ENCODE results near the gene HOTAIR.

Gene HOTAIR

GRCh38 chr12:53929527-53929926, 45.2 kb downstream of the HOTAIR start:
- no peak overlapping the region for H3K27ac Mint-ChIP-seq
- peaks cover 100% of the 10 kb centered on the region for H3K27me3 Mint-ChIP-seq (ENCODE audit: low read depth)
- H3K36me3 Mint-ChIP-seq (ENCODE audit: low read depth) = no peaks in the 10 kb centered on the region
- no peak overlapping the region for H3K4me3 Mint-ChIP-seq
- TF ChIP-seq CTCF (IDR thresholded peaks at IDR 0.05; ENCODE audit: unreplicated experiment in 3 of 3) = no peak
- no peaks in the 10 kb centered on the region for H3K4me1 Mint-ChIP-seq
- H3K9me3 Mint-ChIP-seq = peaks cover 21% of the 10 kb centered on the region

GRCh38 chr12:53928054-53928835, 46.5 kb downstream of the HOTAIR start:
- Mint-ChIP-seq H3K4me1 (no peaks in the 10 kb centered on the region), H3K27me3 (ENCODE audit: low read depth) (peaks cover 100% of the 10 kb centered on the region), H3K27ac (no peak overlapping the region), H3K36me3 (ENCODE audit: low read depth) (no peaks in the 10 kb centered on the region), H3K9me3 (peaks cover 21% of the 10 kb centered on the region), H3K4me3 (no peak overlapping the region)
- no peak for TF ChIP-seq CTCF (IDR thresholded peaks at IDR 0.05; ENCODE audit: unreplicated experiment in 3 of 3)

DNA sequence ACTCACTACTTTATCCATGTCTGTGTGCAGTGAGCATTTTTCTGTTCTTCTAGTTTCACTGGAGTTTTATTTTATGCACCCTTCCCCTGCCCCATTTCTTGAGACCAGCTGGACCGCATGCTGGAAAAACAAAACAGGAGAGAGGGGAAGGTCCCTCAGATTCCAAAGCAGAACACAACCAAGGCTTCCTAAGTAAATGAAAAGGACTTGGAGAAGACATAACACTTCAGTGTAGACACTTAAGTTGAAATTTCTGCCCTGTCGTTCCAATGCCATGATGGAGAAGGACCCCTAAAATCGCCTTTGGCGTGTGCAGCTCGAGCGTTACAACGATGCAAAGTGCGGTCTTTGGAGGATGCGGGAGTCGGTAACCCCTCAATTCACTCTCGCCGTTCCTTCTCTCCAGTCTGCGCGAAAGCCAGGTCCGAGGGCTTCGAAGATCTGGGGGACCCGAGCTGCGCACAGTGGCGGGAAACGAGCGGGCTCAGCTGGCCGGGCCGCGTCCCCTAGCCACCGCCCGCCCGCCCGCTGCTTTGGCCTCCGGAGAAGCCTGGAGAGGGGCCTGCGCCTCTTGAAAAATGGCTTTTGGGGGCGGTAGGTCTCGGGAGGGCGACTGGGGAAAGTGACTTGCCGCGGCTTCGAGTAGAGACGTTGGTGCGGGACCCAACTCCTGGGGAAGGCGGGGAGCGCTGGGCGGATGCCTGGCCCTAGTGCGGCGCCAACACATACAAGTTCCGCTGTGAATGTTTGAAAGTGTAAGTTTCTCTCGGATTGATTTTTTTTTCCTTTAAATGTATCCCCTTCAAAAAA, 47.3 kb downstream of the HOTAIR start:
- H3K27ac Mint-ChIP-seq = no peak overlapping the region
- H3K4me1 Mint-ChIP-seq = no peaks in the 10 kb centered on the region
- H3K9me3 Mint-ChIP-seq = peaks cover 21% of the 10 kb centered on the region
- no peaks in the 10 kb centered on the region for H3K36me3 Mint-ChIP-seq (ENCODE audit: low read depth)
- H3K27me3 Mint-ChIP-seq (ENCODE audit: low read depth) = peaks cover 100% of the 10 kb centered on the region
- TF ChIP-seq CTCF (IDR thresholded peaks at IDR 0.05; ENCODE audit: unreplicated experiment in 3 of 3) = no peak
- H3K4me3 Mint-ChIP-seq = no peak overlapping the region

DNA sequence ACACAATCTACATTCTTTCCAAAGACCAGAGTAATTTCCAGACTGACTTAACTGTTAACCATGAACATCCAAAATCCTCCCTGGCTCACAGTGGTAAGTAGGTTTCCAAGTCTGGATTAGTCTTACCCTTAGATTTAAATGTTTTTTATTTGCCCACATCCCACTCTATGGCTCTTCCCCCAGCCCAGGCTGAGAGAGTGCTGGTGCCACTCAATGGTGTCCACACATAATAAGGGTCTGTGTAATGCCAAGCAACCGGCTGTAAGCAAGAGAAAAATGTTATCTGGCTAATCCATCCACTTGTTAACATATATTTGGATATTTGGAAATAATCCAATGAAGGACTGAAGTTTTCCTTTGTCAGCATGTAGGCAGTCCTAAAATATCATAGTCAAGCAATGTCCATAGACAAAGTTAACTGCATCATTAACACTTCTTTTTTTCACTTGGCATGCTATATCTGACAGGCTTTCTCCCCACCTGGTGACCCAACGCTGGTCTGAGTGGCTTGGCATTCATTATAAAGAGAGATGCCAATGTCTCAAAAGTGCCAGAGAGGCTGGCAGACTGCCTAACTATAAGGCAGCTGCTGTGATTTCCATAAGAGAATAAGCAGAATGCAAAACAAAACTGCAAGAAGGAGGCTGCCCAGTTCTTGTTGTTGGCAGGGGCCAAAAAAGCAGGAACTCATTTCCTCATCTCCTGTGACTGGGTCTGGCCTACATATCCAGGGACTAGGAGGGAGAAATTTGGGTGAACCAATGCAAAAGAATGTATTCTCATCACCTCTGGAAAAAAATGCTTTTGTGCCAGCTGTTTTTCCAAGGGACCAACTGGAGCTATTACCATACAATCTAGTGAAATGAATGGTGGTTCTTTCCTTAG, 50.0 kb downstream of the HOTAIR start:
- H3K4me3 Mint-ChIP-seq = no peak overlapping the region
- peaks cover 100% of the 10 kb centered on the region for H3K27me3 Mint-ChIP-seq (ENCODE audit: low read depth)
- H3K36me3 Mint-ChIP-seq (ENCODE audit: low read depth) = no peaks in the 10 kb centered on the region
- TF ChIP-seq CTCF (IDR thresholded peaks at IDR 0.05; ENCODE audit: unreplicated experiment in 3 of 3) = no peak
- peaks cover 12% of the 10 kb centered on the region for H3K9me3 Mint-ChIP-seq
- no peaks in the 10 kb centered on the region for H3K4me1 Mint-ChIP-seq
- no peak overlapping the region for H3K27ac Mint-ChIP-seq

DNA sequence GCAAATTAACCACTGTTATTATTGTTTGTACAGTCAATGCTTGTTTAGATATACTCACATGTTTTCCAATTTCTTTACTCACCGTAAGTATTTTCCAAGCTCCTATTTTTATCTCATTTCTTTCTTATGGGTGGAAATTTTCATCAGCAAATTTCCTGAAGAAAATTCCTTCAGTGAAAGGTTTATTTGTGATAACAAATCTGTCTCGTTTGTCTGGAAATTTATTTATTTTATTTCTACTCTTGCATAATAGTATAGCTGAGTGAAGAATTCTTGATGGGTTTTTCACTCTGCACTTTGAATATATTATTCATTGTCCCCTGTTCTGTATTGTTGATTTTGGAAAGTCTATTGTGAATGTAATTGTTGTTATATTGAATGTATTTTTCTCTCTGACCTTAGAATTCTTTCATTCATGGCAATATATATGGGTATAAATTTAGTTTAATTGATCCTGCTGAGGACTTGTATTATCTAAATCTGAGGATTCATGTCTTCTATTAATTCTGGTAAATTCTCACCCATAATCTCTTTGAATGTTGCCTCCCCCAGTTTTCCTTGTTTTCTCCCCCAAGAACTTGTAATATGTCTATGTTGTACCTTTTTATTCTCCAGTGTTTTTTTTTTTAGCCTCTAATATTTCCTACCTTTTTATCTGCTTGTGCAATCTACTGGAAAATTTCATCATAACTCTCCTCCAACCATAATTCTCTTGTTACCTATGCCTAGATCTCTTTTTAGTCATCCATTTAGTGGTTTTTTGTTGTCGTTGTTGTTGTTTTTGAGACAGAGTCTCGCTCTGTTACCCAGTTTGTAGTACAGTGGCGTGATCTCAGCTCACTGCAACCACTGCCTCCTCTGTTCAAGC, 57.7 kb downstream of the HOTAIR start:
- Mint-ChIP-seq H3K27me3 (ENCODE audit: low read depth) (peaks cover 99% of the 10 kb centered on the region), H3K4me1 (no peaks in the 10 kb centered on the region), H3K4me3 (no peak overlapping the region), H3K27ac (no peak overlapping the region), H3K36me3 (ENCODE audit: low read depth) (no peaks in the 10 kb centered on the region), H3K9me3 (peaks cover 2% of the 10 kb centered on the region)
- TF ChIP-seq CTCF (IDR thresholded peaks at IDR 0.05; ENCODE audit: unreplicated experiment in 3 of 3) = no peak
